Endothelial cell of umbilical vein (primary cell): ENCODE data around the gene HENMT1. TPM values are rescaled to one million over a fixed set of nuclear protein-coding genes. Genes with fewer than 3 reads are reported as not detected.

Source experiments
- BruUV-seq: library from RNA; stranded (reverse); fragments of 400-500 nt; replicated peaks from 2 replicates; lab custom pipeline; 2021; lab: Mats Ljungman, UMichigan
- CTCF ChIA-PET: fragments of 300-600, 350-600 bp; sonication (Branson Sonifier 250); formaldehyde crosslinking; loops from one replicate; lab custom pipeline; 2021; ENCODE audit warnings: antibody characterized with exemption, inconsistent platforms; lab: Charles Lee
- POLR2A ChIA-PET: fragments of 300-600, 350-600 bp; sonication (Branson Sonifier 250); formaldehyde crosslinking; loops from one replicate; lab custom pipeline; 2021; ENCODE audit warnings: antibody characterized with exemption, inconsistent platforms; lab: Charles Lee
- DNase-seq: peaks from one replicate; pipeline ENCODE4 v3.0.0-alpha.2; 2011; ENCODE audit warnings: low read depth, low spot score
- FAIRE-seq: peaks from 2 replicates; lab custom pipeline; 2011; peaks lifted over from hg19 to GRCh38; lab: Jason Lieb, UNC
- H2AFZ ChIP-seq: 2 replicates; pipeline ENCODE4 v1.6.0; 2012; ENCODE audit warnings: low read depth, low read length, control low read depth, inconsistent platforms
- H3K27ac ChIP-seq: 2 replicates; pipeline ENCODE4 v1.5.1; 2011; ENCODE audit warnings: low read depth, mild to moderate bottlenecking, control low read depth, low read length, moderate library complexity; ENCODE audit not compliant: insufficient read depth
- H3K27me3 ChIP-seq, 2 experiments: 2 replicates each; pipeline versions ENCODE4 v1.6.0 to v1.6.1; 2011; ENCODE audit warnings: low read length in 2 of 2, mixed read lengths in 1 of 2; ENCODE audit not compliant: control insufficient read depth in 2 of 2, insufficient read depth in 2 of 2
- H3K36me3 ChIP-seq, 2 experiments: 2 replicates in 1 of 2; 3 replicates in 1 of 2; pipeline ENCODE4 v1.5.1; 2011; ENCODE audit warnings: low read length in 2 of 2, mild to moderate bottlenecking in 1 of 2, moderate library complexity in 1 of 2; ENCODE audit not compliant: control insufficient read depth in 2 of 2, insufficient read depth in 2 of 2; ENCODE audit errors: extremely low read depth in 1 of 2
- H3K4me1 ChIP-seq: 3 replicates; pipeline ENCODE4 v1.5.1; 2011; ENCODE audit warnings: mild to moderate bottlenecking, low read length; ENCODE audit not compliant: control insufficient read depth, insufficient read depth; ENCODE audit errors: extremely low read depth
- H3K4me2 ChIP-seq: 2 replicates; pipeline ENCODE4 v1.6.1; 2011; ENCODE audit warnings: low read length, control low read depth, mixed read lengths; ENCODE audit not compliant: insufficient read depth
- H3K4me3 ChIP-seq, 3 experiments: fragments of 200-600 bp in 1 of 3; sonication (generic), shearing (Covaris generic) in 1 of 3; replicated peaks in 1 of 3; 2 replicates each; pipeline ENCODE4 v1.5.1; 2011 to 2016; ENCODE audit warnings: control low read depth in 3 of 3, low read length in 3 of 3, mild to moderate bottlenecking in 2 of 3, inconsistent platforms in 1 of 3, low read depth in 1 of 3, moderate library complexity in 1 of 3; ENCODE audit not compliant: insufficient read depth in 1 of 3
- H3K79me2 ChIP-seq: 2 replicates; pipeline ENCODE4 v1.6.0; 2012; ENCODE audit warnings: low read length, inconsistent platforms; ENCODE audit not compliant: control insufficient read depth, insufficient read depth
- H3K9ac ChIP-seq: replicated peaks from 2 replicates; pipeline ENCODE3; 2011; ENCODE audit warnings: low read length, control low read depth; ENCODE audit not compliant: insufficient read depth; ENCODE audit errors: extremely low read depth
- H3K9me1 ChIP-seq: replicated peaks from 3 replicates; pipeline ENCODE4 v1.6.0; 2011; ENCODE audit warnings: mild to moderate bottlenecking, low read length; ENCODE audit not compliant: control insufficient read depth, insufficient read depth; ENCODE audit errors: extremely low read depth
- H3K9me3 ChIP-seq: replicated peaks from 2 replicates; pipeline ENCODE4 v1.5.1; 2012; ENCODE audit warnings: low read length, inconsistent platforms; ENCODE audit not compliant: control insufficient read depth, insufficient read depth
- H4K20me1 ChIP-seq: replicated peaks from 2 replicates; pipeline ENCODE3; 2011; ENCODE audit warnings: mild to moderate bottlenecking, low read length; ENCODE audit not compliant: control insufficient read depth, insufficient read depth; ENCODE audit errors: extremely low read depth
- CTCF ChIP-seq, 2 donors: IDR thresholded peaks; 1 replicate in 1 of 2; 2 replicates in 1 of 2; pipeline ENCODE4 v1.5.1; 2011; ENCODE audit warnings: low read length in 2 of 2, mild to moderate bottlenecking in 2 of 2, moderate library complexity in 2 of 2, control low read depth in 1 of 2, inconsistent platforms in 1 of 2, low read depth in 1 of 2; ENCODE audit not compliant: insufficient read depth in 1 of 2; ENCODE audit errors: extremely low read depth in 1 of 2
- EZH2 ChIP-seq: IDR thresholded peaks from 2 replicates; pipeline ENCODE4 v1.6.1; 2012; ENCODE audit warnings: borderline replicate concordance, low read depth, mild to moderate bottlenecking, moderate library complexity, low read length, inconsistent platforms; ENCODE audit not compliant: severe bottlenecking
- FOS ChIP-seq: IDR thresholded peaks from 2 replicates; pipeline ENCODE4 v1.6.1; 2011; ENCODE audit warnings: mild to moderate bottlenecking, low read length, moderate library complexity, borderline replicate concordance; ENCODE audit not compliant: insufficient read depth
- GATA2 ChIP-seq: IDR thresholded peaks from 2 replicates; pipeline ENCODE4 v1.7.0; 2011; ENCODE audit warnings: low read depth, mild to moderate bottlenecking, moderate library complexity, mixed read lengths, low read length; ENCODE audit not compliant: insufficient read length, insufficient read depth
- JUN ChIP-seq: IDR thresholded peaks from 2 replicates; pipeline ENCODE4 v1.6.1; 2011; ENCODE audit warnings: borderline replicate concordance, low read depth; ENCODE audit not compliant: insufficient read length, insufficient read depth
- MAX ChIP-seq: IDR thresholded peaks from 2 replicates; pipeline ENCODE4 v1.6.1; 2011; ENCODE audit not compliant: insufficient read depth, insufficient read length
- MYC ChIP-seq: IDR thresholded peaks from one replicate; pipeline ENCODE4 v1.6.1; 2011; ENCODE audit warnings: mild to moderate bottlenecking, low read depth, low read length
- POLR2A ChIP-seq: IDR thresholded peaks from 2 replicates; pipeline ENCODE4 v1.6.1; 2012; ENCODE audit warnings: low read depth, mild to moderate bottlenecking, control low read depth, low read length
- POLR2AphosphoS5 ChIP-seq: IDR thresholded peaks from 2 replicates; pipeline ENCODE4 v1.6.1; 2012; ENCODE audit warnings: low read depth, mild to moderate bottlenecking, control low read depth, low read length, moderate library complexity; ENCODE audit not compliant: insufficient read depth
- dilution Hi-C: fragments of 300-500 bp; cut with MboI; formaldehyde crosslinking; loops from one replicate; pipeline ENCODE4 v1.15.0; 2019; ENCODE audit warnings: low sequenced_read_pairs; ENCODE audit not compliant: extremely low pct_ligation_motif_present
- intact Hi-C: fragments of 100-400 bp; cut with micrococcal nuclease; formaldehyde crosslinking; loops from one replicate; pipeline ENCODE4 v1.10.0; 2022
- polyA plus RNA-seq, 4 experiments: library from polyadenylated mRNA; depleted of rRNA in 3 of 4; stranded (reverse) in 3 of 4; unstranded in 1 of 4; fragments of >200 nt; gene quantifications; 2 replicates each; pipeline versions ENCODE4 v1.2.1 to v1.2.3, GENCODE V29; 2011 to 2012; ENCODE audit warnings: missing spikeins in 1 of 4
- total RNA-seq: library from RNA; stranded (reverse); gene quantifications from 2 replicates; pipeline ENCODE4 v1.2.3, GENCODE V29; 2021

The HENMT1 gene
- total and polyA plus RNA-seq, 2 donors (not counting 3 experiments of a cell fraction or from before 2014, with no cell fraction given): 4.4 to 4.5 TPM

GRCh38 chr1:108606478-108606877 is 54.4 kb downstream of the HENMT1 start:
- Histone ChIP-seq H3K4me3 (no peak overlapping the region), H4K20me1 (no peaks in the 10 kb centered on the region), H3K9ac (no peak overlapping the region), H3K27ac (no peak overlapping the region), H2AFZ (no peak overlapping the region), H3K9me1 (no peaks in the 10 kb centered on the region), H3K79me2 (no peaks in the 10 kb centered on the region), H3K36me3 (no peaks in the 10 kb centered on the region), H3K4me1 (peaks cover 4% of the 10 kb centered on the region), H3K27me3 (no peaks in the 10 kb centered on the region), H3K4me2 (no peak overlapping the region), H3K9me3 (no peaks in the 10 kb centered on the region)
- TF ChIP-seq MYC: no peak
- TF ChIP-seq CTCF (IDR thresholded peaks at IDR 0.05; ENCODE audit: extremely low read depth in 1 of 2, insufficient read depth in 1 of 2, low read depth in 1 of 2, low read length in 2 of 2): no peak
- TF ChIP-seq JUN: no peak
- TF ChIP-seq EZH2: no peak
- no peak for TF ChIP-seq POLR2A
- TF ChIP-seq FOS: no peak
- no peak for TF ChIP-seq POLR2AphosphoS5
- no peak for TF ChIP-seq GATA2
- TF ChIP-seq MAX: no peak
- BruUV-seq: no TSS peak
- POLR2A ChIA-PET: no interaction called here
- CTCF ChIA-PET: interaction anchor here (1.4 to 1.5 kb wide), 2 partner anchors 18 to 47 kb away, joined by 3 to 5 read pairs; partner anchors contain the start of gene EEIG2
- FAIRE-seq: no peak
- dilution Hi-C loops: no loop called here
- DNase-seq: no peak
- intact Hi-C loops: no loop called here
